PC-9 (cell line): ENCODE measurements around the gene ZNF776. TPM values are rescaled to one million over a fixed set of nuclear protein-coding genes. Genes with fewer than 3 reads are reported as not detected.
A peak's percentile ranks its signal among the peaks of the same experiment; 100 is the strongest.

Experiments used
- BruUV-seq: library from RNA; stranded (reverse); fragments of 400-500 nt; replicated peaks from 2 replicates; lab custom pipeline; 2021; lab: Mats Ljungman, UMichigan
- CTCF ChIA-PET: fragments of 300-600 bp; sonication (Branson Sonifier 250); formaldehyde crosslinking; loops from one replicate; lab custom pipeline; 2022; ENCODE audit warnings: antibody characterized with exemption; lab: Charles Lee
- POLR2A ChIA-PET: fragments of 300-600 bp; sonication (Branson Sonifier 250); formaldehyde crosslinking; loops from one replicate; lab custom pipeline; 2022; ENCODE audit warnings: antibody characterized with exemption; ENCODE audit not compliant: unreplicated experiment; lab: Charles Lee
- DNase-seq, 2 experiments: peaks; one replicate each; pipeline versions ENCODE4 v3.0.0 to v3.0.0-alpha.2; 2015 to 2022; ENCODE audit warnings: mixed read lengths in 1 of 2
- H2AFZ ChIP-seq: fragments of 200-600 bp; sonication (generic); 2 replicates; pipeline ENCODE4 v1.8.1; 2017; ENCODE audit warnings: antibody characterized with exemption
- H3F3A ChIP-seq: fragments of 200-600 bp; sonication (generic); 2 replicates; pipeline ENCODE4 v1.8.1; 2017; ENCODE audit warnings: antibody characterized with exemption, mild to moderate bottlenecking, low read depth; ENCODE audit not compliant: insufficient read depth
- H3K27ac ChIP-seq: fragments of 200-600 bp; sonication (generic); 2 replicates; pipeline ENCODE4 v1.6.1; 2016; ENCODE audit warnings: mixed run types
- H3K27me3 ChIP-seq: fragments of 200-600 bp; sonication (generic); 2 replicates; pipeline ENCODE4 v1.6.1; 2016; ENCODE audit warnings: low read depth, mixed run types; ENCODE audit not compliant: insufficient read depth
- H3K36me3 ChIP-seq: fragments of 200-600 bp; sonication (generic); 2 replicates; pipeline ENCODE4 v1.6.1; 2016; ENCODE audit warnings: low read depth, mixed run types
- H3K4me1 ChIP-seq: fragments of 200-600 bp; sonication (generic); replicated peaks from 2 replicates; pipeline ENCODE4 v1.6.1; 2016; ENCODE audit warnings: mixed run types; ENCODE audit not compliant: insufficient read depth
- H3K4me2 ChIP-seq: fragments of 200-600 bp; sonication (generic); 2 replicates; pipeline ENCODE4 v1.6.1; 2017; ENCODE audit warnings: mixed run types
- H3K4me3 ChIP-seq: fragments of 200-600 bp; sonication (generic); 2 replicates; pipeline ENCODE4 v1.6.1; 2016; ENCODE audit warnings: mixed run types
- H3K79me2 ChIP-seq: fragments of 200-600 bp; sonication (generic); 2 replicates; pipeline ENCODE4 v1.6.1; 2017; ENCODE audit warnings: low read depth, mixed run types
- H3K9me2 ChIP-seq: fragments of 200-600 bp; sonication (generic); 2 replicates; pipeline ENCODE4 v1.8.1; 2017; ENCODE audit warnings: mild to moderate bottlenecking; ENCODE audit not compliant: insufficient read depth
- H3K9me3 ChIP-seq: fragments of 200-600 bp; sonication (generic); 2 replicates; pipeline ENCODE4 v1.8.1; 2016; ENCODE audit warnings: low read depth; ENCODE audit not compliant: insufficient read depth
- H4K20me1 ChIP-seq: fragments of 200-600 bp; sonication (generic); 2 replicates; pipeline ENCODE4 v1.8.1; 2017; ENCODE audit not compliant: insufficient read depth
- CTCF ChIP-seq: fragments of 200-600 bp; sonication (generic); conservative IDR thresholded peaks from 2 replicates; pipeline ENCODE4 v1.6.1; 2017; ENCODE audit warnings: mixed run types, antibody characterized with exemption, mild to moderate bottlenecking, moderate library complexity
- EZH2 ChIP-seq: fragments of 200-600 bp; sonication (generic); IDR thresholded peaks from 2 replicates; pipeline ENCODE4 v1.8.0; 2017; ENCODE audit warnings: antibody characterized with exemption, low read depth
- intact Hi-C: fragments of 100-400 bp; cut with micrococcal nuclease; formaldehyde crosslinking; loops from one replicate; pipeline ENCODE4 v1.10.0; 2022; ENCODE audit not compliant: unreplicated experiment
- total RNA-seq: library from RNA; stranded (reverse); gene quantifications from 2 replicates; pipeline ENCODE4 v1.2.3, GENCODE V29; 2021

The ZNF776 gene
- total RNA-seq, 1 experiment from 2014 or later = 16.9 TPM

- Histone ChIP-seq H3K9me3 (peaks cover 21% of the 10 kb centered on the region), H3K9me2 (no peaks in the 10 kb centered on the region), H4K20me1 (no peaks in the 10 kb centered on the region), H3K27me3 (no peaks in the 10 kb centered on the region), H3K4me3 (peak overlapping the region; percentile 78; the same call in 1 of the 2 replicates), H2AFZ (no peak overlapping the region), H3K79me2 (peaks cover 65% of the 10 kb centered on the region), H3K27ac (no peak overlapping the region), H3K36me3 (peaks cover 37% of the 10 kb centered on the region), H3F3A (no peaks in the 10 kb centered on the region), H3K4me1 (peaks cover 7% of the 10 kb centered on the region; the same call in 1 of the 2 replicates), H3K4me2 (0 out of 2 replicates have a peak overlapping the region, but pooled peaks have one; percentile 94)
- DNase-seq = no peak
- TF ChIP-seq EZH2 = no peak
- TF ChIP-seq CTCF = no peak
- BruUV-seq = no TSS peak
- intact Hi-C loops = no loop called here
- CTCF ChIA-PET = no interaction called here
- POLR2A ChIA-PET = no interaction called here
Observed at GRCh38 chr19:57771417-57771816, 24.8 kb downstream of the ZNF776 start.

GRCh38 chr19:57773488-57773887 lies 26.9 kb downstream of the ZNF776 start:
- ChIA-PET CTCF (no interaction called here), POLR2A (no interaction called here)
- Histone ChIP-seq H3K4me3 (no peak overlapping the region), H3K79me2 (peaks cover 79% of the 10 kb centered on the region), H3K4me1 (peaks cover 7% of the 10 kb centered on the region; the same call in 1 of the 2 replicates), H3K27ac (no peak overlapping the region), H3K9me3 (peaks cover 30% of the 10 kb centered on the region), H3K36me3 (peaks cover 58% of the 10 kb centered on the region), H3F3A (no peaks in the 10 kb centered on the region), H3K9me2 (no peaks in the 10 kb centered on the region), H4K20me1 (no peaks in the 10 kb centered on the region), H2AFZ (no peak overlapping the region), H3K4me2 (no peak overlapping the region), H3K27me3 (no peaks in the 10 kb centered on the region)
- intact Hi-C loops = no loop called here
- TF ChIP-seq CTCF (no peak), EZH2 (no peak)
- DNase-seq = no peak
- BruUV-seq = no TSS peak

- peaks cover 72% of the 10 kb centered on the region for H3K79me2 ChIP-seq
- H3K4me3 ChIP-seq = no peak overlapping the region
- intact Hi-C loops = no loop called here
- peaks cover 77% of the 10 kb centered on the region for H3K36me3 ChIP-seq
- no peak overlapping the region for H3K4me2 ChIP-seq
- peaks cover 55% of the 10 kb centered on the region for H3K9me3 ChIP-seq
- H3K27me3 ChIP-seq = no peaks in the 10 kb centered on the region
- H3K27ac ChIP-seq = no peak overlapping the region
- H2AFZ ChIP-seq = no peak overlapping the region
- no peak for DNase-seq
- H3F3A ChIP-seq = peaks cover 7% of the 10 kb centered on the region; the same call in 1 of the 2 replicates
- CTCF ChIA-PET = no interaction called here
- H4K20me1 ChIP-seq = no peaks in the 10 kb centered on the region
- TF ChIP-seq CTCF = no peak
- no peak for TF ChIP-seq EZH2
- BruUV-seq = no TSS peak
- H3K9me2 ChIP-seq = no peaks in the 10 kb centered on the region
- POLR2A ChIA-PET = no interaction called here
- H3K4me1 ChIP-seq = no peaks in the 10 kb centered on the region
Observed at GRCh38 chr19:57776764-57777296, 30.2 kb downstream of the ZNF776 start.
